MM.1S (cell line): Measurements from ENCODE around the gene DOK3.

Experiments used
- CTCF ChIP-seq: fragments of 300-600 bp; sonication (generic); IDR thresholded peaks from 2 replicates; pipeline ENCODE4 v1.5.1; 2016; ENCODE audit warnings: antibody characterized with exemption, low read length, mixed read lengths
- EZH2 ChIP-seq: fragments of 300-600 bp; sonication (generic); optimal IDR thresholded peaks from 2 replicates; pipeline ENCODE3; 2017; ENCODE audit warnings: low read depth, mild to moderate bottlenecking, antibody characterized with exemption, low read length, mixed read lengths
- EZH2phosphoT487 ChIP-seq: fragments of 300-600 bp; sonication (generic); IDR thresholded peaks from 2 replicates; pipeline ENCODE4 v1.6.1; 2018; ENCODE audit warnings: antibody characterized with exemption, low read length

- TF ChIP-seq CTCF (peak; percentile 84), EZH2 (no peak), EZH2phosphoT487 (no peak)
Measured at GRCh38 chr5:177491429-177491945, 18.1 kb downstream of the DOK3 start.
